GM19438 (cell line): ENCODE data around the gene ZNF8.
"Not testable (repeated sequence)": the region's sequence is repeated elsewhere in the genome, so short reads cannot be mapped to it uniquely, and the experiment has no call there.

Experiments used
- ATAC-seq: cut with Tn5 transposase; IDR thresholded peaks from one replicate; pipeline ENCODE4 v1.9.1; 2021; ENCODE audit warnings: low read depth; ENCODE audit not compliant: unreplicated experiment

ZNF8 gene

DNA sequence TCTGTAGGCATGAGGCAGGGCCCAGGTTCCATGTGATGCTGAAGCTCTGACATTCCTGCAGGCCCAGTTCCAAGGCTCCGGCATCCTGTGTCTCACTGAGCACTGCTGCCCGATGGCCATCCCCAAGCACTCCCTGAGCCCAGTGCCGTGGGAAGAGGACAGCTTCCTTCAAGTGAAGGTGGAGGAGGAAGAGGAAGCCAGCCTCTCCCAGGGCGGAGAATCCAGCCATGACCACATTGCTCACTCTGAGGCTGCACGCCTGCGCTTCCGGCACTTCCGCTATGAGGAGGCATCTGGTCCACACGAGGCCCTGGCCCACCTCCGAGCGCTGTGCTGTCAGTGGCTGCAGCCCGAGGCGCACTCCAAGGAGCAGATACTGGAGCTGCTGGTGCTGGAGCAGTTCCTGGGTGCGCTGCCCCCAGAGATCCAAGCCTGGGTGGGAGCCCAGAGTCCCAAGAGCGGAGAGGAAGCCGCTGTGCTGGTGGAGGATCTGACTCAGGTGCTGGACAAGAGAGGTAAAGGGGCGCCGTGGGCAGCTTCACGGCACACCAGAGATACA lies 56.0 kb downstream of the ZNF8 start:
- ATAC-seq = no peak

DNA sequence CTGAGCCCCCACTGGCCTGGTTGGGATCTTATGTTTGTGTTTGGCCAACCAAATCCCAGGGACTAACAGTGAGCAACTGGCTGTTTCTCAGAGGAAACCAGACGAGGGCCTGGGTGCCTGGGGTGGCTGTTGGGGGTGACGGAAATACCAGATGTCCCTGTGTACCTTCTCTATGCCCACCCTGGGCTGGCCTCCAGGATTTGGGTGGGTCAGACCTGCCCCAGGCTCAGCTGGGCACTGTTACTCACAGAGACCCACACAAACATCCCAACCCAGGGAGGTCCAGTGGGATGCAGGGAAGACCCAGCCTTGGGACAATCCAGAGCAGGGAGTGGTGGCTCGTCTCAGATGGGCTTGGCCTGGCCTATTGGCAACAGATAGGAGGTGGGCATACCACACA lies 56.9 kb downstream of the ZNF8 start:
- no peak for ATAC-seq

GRCh38 chr19:58336216-58336615 lies 57.5 kb downstream of the ZNF8 start:
- ATAC-seq = no peak

- ATAC-seq = no peak
Observed at GRCh38 chr19:58336820-58337219, 58.1 kb downstream of the ZNF8 start.

DNA sequence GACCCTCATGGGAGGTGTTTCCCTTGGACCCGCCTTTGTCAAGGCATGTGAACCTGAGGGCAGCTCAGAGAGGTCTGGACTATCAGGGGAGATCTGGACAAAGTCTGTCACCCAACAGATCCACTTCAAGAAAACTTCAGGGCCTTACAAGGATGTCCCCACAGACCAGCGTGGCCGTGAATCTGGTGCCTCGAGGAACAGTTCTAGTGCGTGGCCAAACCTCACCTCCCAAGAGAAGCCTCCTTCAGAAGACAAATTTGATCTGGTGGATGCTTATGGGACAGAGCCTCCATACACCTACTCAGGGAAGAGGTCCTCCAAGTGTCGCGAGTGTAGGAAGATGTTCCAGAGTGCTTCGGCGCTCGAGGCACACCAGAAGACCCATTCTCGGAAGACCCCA lies 59.6 kb downstream of the ZNF8 start:
- no peak for ATAC-seq

GRCh38 chr19:58338825-58339558 lies 60.2 kb downstream of the ZNF8 start:
- ATAC-seq = no peak

GRCh38 chr19:58345558-58345957 lies 66.8 kb downstream of the ZNF8 start:
- ATAC-seq = no peak

DNA sequence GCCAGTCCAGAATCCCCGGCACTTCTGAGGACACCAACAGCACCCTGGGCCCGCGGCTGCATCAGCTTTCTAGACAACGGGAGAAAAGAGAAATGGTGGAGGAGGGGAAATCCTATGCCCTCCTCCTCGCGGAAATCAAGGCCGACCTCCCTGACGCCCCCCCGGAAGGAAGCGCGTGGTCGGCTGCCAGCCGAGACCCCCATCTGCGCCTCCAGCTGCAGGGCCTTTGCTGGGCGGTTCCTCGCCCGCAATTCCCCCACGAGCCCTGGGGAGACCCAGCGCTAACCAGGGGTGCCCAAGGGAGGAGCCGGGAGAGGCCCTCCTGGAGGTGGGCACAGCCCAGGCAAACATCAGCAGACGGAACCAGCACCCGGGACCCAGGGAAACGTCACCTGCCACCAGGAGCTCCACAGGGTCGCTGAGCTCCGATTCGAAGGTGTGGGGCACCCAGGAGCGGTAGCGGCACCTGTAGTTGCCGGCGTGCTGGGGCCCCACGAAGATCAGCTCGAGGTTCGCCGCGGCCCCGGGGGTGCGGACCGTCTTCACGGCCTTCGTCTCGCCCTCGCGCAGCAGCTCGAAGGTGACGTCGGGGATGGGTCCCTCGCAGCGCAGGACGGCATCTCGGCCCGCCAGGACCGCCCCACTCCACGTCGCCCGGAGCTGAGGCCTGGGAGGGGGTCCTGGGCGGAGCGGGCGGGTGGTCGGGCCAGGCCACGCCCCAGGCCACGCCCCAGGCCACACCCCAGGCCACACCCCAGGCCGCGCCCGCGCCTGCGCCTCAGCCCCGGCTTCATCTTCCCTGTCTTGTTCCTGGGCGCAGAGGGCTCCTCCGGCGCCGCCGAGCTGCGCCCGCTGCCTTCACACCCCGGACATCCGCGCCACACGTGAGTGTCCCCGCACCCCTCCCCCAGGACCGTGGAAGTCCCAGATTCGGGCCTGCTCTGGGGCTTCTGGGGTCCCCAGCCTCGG lies 68.5 kb downstream of the ZNF8 start:
- peak; percentile 85 for ATAC-seq

DNA sequence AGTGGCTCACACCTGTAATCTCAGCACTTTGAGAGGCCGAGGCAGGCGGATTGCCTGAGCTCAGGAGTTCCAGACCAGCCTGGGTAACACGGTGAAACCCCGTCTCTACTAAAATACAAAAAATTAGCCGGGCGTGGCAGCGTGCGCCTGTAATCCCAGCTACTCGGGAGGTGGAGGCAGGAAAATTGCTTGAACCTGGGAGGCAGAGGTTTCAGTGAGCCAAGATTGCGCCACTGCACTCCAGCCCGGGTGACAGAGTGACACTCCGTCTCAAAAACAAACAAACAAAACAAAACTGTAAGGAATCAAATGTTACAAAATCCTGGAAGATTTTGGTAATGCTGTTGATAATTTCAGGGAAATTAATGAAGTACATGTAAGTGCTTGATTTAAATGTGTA lies 69.3 kb downstream of the ZNF8 start:
- not testable (repeated sequence) for ATAC-seq

DNA sequence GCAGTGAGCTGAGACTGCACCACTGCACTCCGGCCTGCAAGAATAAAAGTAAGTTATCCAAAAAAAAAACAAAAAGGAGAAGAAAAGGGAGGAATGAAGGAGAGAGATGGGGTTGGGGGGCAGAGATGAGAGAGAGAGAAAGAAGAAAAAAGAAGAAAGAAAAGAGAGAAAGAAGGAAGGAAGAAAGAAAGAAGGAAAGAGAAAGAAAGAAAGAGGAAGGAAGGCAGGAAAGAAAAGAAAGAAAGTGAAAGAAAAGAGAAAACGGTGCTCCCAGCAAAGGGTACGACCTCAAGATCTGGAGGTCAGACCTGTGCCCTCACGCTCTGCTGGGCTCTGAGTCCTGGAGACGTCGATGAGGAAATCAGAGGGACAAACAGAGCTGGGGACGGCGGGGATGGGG lies 70.8 kb downstream of the ZNF8 start:
- no peak for ATAC-seq

GRCh38 chr19:58350001-58350861 lies 71.5 kb downstream of the ZNF8 start:
- no peak for ATAC-seq

DNA sequence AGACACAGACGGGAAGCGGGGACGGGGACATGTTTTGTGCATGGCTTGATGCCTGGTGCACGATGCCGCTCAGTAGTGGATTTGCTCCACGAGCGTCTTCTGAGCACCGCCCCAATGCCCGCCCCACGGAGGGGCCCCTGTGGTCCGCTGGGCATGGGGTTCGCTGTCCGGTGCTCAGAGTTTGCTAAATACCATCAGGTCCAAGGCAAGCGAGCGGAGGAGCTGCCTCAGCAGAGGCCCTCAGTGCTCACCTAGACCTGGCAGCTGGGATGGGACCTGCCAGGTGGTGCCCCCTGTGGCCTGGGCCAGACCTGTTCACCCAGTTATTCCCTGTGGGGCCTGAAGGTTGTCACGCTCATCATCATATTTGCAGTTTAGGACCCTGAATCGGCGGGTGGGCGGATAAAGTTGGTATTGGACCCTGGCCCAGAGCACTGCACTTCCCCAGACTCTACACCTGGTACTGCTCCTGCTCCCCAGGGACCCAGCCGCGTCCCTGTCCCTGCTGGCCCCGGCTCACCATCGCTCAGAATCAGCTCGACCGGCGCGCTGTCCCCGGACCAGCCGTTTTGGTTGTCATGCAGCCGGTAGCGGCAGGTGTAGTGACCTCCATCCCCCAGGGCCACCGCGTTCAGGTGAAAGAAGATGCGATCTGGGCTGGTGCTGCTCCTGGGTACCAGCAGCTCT lies 72.3 kb downstream of the ZNF8 start:
- no peak for ATAC-seq

- ATAC-seq = no peak
Observed at GRCh38 chr19:58351558-58351878, 72.8 kb downstream of the ZNF8 start.

DNA sequence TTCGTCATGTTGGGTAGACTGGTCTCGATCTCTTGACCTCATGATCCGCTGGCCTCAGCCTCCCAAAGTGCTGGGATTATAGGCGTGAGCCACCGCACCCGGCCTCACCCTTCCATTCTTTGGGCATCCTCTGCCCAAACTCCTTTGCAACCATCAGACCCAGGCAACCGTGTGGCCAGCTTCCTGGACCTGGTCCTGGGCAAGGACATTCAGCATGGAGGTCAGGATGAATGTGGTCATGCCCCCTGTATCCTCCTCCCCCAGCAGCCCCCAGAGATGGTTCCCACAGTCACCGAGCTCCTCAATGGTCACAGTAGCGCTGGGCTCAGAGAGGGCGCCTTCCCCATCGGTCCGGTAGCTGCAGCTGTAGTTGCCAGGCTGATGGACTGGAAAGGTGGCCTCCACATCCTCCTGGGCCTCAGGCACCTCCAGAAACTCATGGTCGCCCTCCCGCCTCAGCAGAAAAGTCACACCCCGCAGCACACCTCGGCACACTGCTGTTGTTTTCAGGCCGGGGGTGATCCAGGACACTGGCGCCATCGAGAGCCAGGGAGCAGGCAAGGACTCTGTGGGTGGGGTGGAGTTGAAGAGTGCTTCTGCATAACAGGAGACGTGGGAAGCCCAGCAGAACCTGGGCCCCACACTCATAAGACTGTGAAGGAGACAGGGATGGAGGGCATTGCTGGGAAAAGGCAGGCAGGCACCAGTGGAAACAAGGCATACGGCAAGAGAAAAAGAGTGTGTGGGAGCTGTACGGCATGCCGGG lies 73.4 kb downstream of the ZNF8 start:
- ATAC-seq = no peak
